ENCODE measurements around the gene NMU.
"Not testable (repeated sequence)": the region's sequence is repeated elsewhere in the genome, so short reads cannot be mapped to it uniquely, and the experiment has no call there.

The NMU gene, protein sequence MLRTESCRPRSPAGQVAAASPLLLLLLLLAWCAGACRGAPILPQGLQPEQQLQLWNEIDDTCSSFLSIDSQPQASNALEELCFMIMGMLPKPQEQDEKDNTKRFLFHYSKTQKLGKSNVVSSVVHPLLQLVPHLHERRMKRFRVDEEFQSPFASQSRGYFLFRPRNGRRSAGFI

DNA sequence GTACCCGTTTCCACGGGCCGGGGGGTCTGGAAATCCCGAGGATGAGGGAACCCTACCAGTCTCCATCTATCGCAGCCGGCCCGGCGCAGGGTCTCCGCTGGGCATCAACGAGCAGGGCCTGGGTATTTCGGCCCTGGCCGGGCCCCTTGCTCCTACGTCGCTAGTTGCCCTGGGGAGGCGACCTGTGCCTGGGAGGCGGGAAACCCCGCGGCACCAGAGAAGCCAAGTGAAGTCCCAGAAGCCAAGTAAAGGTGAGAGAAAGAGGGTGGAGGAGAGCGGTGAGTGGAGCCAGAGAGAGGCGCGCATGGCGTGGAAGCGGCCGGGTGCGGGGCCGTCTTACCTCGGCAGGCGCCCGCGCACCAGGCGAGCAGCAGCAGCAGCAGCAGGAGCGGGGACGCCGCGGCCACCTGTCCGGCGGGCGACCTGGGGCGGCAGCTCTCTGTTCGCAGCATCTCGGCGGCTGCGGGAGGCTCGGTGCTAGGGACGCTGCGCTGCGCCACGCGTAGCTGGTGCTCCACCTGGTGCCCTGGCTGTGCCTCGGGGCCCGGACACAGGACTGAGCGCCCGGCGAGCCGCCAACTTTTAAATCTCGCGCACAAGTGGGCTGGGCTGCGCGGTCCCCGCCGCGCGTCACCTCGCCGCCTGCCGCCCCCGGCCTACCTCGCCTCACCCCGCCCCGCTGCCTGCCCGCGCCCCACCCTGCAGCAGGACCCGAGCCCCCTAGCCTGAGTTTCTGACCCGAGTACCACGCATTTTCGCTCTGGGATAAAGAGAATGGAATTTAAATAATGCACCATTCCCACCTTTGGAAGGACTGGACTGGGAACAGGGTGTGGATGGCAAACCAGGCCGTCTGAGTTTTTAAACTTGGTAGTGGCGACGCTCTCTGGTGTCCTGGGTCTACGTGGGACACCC lies at the start of gene NMU:
Gene NMU (minus strand): TSS at position 558 of the 915 bp plus-strand sequence. CDS start 106 bp downstream, at position 452.
- in situ Hi-C loops (cut with MboI; ENCODE audit: low sequenced_read_pairs): no loop called here

DNA sequence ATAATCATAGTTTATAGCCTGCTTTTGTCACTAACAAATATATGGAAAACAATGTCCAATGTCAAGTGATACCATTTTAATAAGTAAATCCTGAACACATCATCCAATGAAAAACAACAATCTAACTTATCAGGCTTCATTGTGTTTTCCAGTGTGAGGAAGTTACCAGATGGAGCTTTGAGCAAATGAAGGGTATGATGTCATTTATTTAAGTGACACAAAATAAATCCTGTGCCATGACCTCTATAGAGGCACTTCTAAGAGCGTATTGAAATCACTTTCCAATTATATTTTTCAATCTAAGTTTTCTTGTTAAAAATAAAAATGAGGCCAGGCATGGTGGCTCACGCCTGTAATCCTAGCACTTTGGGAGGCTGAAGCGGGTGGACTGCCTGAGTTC lies 48.2 kb upstream of the NMU start:
- in situ Hi-C loops (cut with MboI; ENCODE audit: low sequenced_read_pairs): no loop called here

DNA sequence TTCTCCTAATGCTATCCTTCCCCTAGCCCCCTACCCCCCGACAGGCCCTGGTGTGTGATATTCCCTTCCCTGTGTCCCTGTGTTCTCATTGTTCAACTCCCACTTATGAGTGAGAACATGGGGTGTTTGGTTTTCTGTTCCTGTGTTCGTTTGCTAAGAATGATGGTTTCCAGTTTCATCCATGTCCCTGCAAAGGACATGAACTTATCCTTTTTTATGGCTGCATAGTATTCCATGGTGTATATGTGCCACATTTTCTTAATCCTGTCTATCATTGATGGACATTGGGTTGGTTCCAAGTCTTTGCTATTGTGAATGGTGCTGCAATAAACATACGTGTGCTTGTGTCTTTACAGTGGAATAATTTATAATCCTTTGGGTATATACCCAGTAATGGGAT lies 46.7 kb upstream of the NMU start:
- in situ Hi-C loops (cut with MboI; ENCODE audit: low sequenced_read_pairs): not testable (repeated sequence)

DNA sequence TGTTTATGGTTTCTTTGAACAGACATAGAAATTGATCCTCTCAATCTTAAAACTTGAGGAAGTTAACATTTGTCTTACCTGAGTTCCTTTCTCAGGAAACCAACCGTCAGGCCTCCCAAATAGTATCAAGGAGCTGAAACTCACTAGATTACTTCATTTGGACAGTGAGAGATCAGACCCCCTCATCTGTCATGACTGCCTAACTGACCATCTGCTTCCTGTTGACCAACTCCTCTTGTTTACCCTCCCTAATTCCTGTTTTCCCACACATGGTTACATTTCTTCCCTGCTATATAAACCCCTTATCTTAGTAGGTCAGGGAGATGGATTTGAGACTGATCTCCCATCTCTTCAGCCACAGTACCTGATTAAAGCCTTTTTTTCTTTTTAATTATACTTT lies 46.2 kb upstream of the NMU start:
- in situ Hi-C loops (cut with MboI; ENCODE audit: low sequenced_read_pairs): no loop called here

DNA sequence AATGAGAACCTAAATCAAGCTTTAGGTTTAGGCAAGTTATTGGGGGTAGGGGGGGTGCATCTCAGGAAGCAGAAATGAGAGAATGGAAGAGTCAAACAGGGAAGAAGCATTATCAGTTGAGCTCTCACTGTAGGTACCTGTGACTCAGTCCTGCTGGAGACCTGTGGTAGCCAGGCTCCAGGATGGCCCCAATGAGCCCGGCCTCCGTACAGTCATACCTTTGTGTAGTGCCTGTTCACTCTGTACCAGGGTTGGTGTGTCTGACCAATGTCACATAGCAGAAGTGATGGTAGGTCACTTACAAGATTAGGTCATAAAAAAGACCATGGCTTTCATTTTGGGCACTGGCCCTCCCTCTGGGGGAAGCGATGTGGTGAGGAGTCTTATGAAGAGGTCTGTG lies 45.3 kb upstream of the NMU start:
- in situ Hi-C loops (cut with MboI; ENCODE audit: low sequenced_read_pairs): no loop called here

DNA sequence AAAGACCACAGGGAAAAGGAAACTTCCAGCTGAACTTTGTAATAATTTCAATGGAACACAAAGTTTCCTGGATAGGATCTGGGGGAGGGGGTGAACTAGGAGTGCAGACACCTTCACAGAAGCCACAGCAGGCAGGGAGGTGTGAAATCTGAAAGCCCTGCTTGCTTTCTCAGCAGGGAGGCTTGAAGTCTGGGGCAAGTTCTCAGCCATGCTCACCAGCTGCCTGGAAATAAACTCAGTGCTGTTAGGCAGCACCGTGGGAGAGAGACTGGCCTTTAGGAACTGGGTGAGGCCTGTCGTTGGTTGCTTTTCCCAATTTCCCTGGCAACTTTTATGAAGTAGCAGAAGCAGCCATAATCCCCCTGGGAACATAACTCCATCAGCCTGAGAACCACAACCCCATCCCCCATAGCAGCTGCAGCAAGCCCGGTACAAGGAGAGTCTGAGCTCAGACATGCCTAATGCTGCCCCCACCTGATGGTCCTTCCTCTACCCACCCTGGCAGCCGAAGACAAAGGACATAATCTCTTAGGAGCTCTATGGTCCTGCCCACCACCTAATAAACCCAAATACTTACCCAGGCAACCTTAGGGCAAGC lies 39.2 kb upstream of the NMU start:
- in situ Hi-C loops (cut with MboI; ENCODE audit: low sequenced_read_pairs): no loop called here

DNA sequence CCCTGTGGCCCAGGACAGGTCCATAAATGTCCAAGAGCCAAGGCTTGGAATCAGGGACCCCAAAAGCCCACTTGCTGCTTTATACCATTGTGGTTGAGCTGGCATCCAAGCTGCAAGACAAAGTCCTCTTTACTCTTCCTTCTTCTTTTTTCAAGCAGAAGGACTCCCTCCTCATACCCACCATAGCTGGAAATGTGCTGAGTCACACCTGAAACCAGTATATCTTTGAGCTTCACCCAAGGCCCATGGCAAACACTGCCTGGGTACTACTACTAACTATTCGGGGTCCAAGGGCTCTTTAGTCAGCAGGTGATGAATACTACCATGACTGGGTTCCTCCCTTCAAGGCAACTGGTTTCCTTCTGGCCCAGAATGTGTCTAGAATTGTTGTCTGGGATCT lies 37.3 kb upstream of the NMU start:
- in situ Hi-C loops (cut with MboI; ENCODE audit: low sequenced_read_pairs): no loop called here

DNA sequence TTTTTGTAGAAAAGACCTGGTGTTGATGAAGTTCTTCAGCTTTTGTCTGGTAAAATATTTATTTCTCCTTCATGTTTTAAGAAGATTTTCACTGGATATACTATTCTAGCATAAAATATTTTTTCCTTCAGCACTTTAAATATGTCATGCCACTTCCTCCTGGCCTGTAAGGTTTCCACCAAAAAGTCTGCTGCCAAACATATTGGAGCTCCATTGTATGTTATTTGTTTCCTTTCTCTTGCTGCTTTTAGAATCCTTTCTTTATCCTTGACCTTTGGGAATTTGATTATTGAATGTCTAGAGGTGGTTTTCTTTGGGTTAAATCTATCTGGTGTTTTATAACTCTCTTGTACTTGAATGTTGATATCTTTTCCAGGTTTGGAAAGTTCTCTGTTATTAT lies 35.6 kb upstream of the NMU start:
- in situ Hi-C loops (cut with MboI; ENCODE audit: low sequenced_read_pairs): no loop called here

DNA sequence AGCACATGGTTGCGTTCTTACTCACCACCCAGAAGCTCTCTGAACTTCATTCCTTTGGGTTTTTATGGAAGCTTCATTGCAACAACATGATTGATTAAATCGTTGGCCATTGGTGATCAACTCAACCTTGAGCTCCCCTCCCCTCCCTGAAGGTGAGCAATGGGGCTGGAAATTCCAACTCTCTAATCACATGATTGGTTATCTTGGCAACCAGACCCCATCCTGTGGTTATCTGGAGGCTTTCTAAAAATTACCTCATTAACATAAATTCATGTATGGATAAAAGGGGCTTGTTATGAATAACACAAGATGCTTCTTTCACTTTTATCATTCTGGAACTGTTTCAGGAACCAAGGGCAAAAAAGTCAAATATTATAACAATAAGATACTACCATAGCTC lies 34.6 kb upstream of the NMU start:
- in situ Hi-C loops (cut with MboI; ENCODE audit: low sequenced_read_pairs): no loop called here

DNA sequence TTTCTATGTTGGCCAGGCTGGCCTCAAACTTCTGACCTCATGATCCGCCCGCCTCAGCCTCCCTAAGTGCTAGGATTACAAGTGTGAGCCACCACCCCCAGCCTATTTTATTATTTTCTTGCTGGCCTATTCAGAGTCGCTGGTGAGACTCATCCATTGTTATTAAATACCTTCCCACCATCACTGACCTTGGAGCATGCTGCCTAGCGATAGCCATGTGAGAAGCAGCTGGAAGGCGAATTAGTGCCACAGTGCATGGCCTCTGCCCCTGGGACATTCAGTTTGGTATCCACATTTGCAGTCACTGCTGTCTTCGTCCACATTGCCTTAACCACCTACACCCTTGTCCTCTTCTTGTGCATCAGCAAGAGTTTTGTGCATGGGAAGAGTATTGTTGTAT lies 32.4 kb upstream of the NMU start:
- in situ Hi-C loops (cut with MboI; ENCODE audit: low sequenced_read_pairs): no loop called here

DNA sequence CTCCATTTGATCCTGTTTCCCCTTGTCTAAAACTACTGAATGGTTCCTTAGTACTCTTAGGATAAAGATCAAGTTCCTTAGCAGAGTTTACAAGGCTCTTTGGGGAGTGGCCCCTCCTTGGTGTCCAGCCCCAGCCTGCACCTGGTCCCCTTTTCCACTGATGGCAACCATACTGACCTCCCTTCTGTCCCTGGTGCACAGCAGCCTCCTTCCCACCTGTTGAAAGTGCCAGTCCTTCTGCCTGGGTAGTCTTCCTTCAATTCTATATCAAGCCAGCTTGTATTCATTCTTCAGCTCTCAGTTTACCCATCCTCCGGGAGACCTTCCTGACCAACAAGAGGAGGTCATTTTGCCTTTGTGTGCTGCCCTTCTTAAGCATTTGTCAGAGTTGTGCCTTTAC lies 30.4 kb upstream of the NMU start:
- in situ Hi-C loops (cut with MboI; ENCODE audit: low sequenced_read_pairs): no loop called here

DNA sequence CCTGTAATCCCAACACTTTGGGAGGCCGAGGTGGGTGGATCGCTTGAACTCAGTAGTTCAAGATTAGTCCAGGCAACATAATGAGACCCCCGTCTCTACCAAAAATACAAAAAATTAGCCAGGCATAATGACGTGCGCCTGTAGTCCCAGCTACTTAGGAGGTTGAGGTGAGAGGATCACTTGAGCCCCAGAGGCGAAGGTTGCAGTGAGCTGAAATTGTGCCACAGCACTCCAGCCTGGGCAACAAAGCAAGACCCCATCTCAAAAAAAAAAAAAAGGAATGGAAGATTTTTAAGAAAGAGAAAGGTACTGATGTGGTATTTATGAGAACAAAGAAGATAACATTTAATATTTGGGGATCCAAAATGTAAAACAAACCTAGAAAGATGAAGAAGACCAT lies 27.0 kb upstream of the NMU start:
- in situ Hi-C loops (cut with MboI; ENCODE audit: low sequenced_read_pairs): no loop called here

DNA sequence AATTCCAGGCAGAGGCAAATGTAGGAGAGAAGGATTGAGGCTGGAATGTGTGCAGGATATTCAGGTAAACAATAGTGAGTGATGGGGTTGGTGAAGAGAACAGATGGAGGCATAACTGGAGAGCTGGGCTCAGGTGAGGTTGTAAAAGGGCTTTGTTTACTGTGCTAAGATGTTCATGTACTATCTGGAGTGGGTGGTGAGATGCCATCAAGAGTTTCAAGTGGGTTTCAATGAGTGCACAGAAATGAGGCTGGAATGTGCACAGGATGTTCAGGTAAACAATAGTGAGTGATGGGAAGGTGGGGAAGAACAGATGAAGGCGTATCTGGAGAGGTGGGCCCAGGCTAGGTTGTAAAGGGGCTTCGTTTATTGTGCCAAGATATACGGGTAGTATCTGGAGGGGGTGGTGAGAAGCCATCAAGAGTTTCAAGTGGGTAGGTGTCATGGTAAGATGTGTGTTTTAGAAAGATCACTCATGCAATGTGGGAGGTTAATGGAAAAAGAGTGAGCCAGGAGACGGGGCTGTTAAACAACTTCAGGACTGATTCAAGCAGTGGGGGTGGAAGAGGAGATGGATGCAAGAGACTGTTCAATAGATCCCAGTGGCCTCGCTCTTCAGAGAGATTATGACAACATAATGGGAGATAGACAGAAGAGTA lies 25.4 kb upstream of the NMU start:
- in situ Hi-C loops (cut with MboI; ENCODE audit: low sequenced_read_pairs): no loop called here

DNA sequence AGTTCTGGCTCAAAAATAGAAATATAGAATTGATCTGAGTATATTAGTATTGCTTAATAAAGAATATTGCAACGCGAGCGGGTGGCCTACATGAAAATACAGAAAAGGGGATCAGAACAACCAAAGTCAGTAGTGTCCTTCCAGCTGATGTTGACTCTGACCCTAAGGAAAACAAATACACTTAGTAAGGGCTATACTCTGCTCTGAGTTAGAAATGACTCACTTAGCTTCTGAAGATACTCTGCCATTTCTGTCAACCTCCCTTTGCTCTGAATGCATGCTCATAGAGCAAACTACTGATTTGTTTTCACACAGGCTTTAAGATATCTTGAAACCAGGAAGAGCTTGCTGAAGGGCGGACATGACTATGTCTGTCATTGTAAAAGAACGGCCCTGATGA lies 22.6 kb upstream of the NMU start:
- in situ Hi-C loops (cut with MboI; ENCODE audit: low sequenced_read_pairs): no loop called here

DNA sequence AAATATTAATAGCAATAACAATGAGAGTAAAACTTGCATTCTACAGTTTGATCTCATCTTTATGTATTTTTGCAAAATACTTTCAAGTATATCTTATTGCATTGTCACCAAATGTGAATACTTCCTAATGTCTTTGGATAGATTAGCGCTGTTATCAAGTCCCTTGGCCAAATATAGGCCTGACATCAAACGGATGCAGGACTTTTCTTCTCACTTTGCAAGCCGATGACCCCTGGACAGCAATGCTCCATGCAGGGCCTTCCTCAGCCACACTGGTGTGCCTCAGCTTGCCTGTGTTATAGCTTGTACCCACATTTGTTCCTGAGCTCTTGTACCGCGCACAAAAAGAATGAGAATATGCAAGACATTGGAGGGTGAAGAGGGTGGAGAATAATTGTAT lies 18.0 kb upstream of the NMU start:
- in situ Hi-C loops (cut with MboI; ENCODE audit: low sequenced_read_pairs): no loop called here

DNA sequence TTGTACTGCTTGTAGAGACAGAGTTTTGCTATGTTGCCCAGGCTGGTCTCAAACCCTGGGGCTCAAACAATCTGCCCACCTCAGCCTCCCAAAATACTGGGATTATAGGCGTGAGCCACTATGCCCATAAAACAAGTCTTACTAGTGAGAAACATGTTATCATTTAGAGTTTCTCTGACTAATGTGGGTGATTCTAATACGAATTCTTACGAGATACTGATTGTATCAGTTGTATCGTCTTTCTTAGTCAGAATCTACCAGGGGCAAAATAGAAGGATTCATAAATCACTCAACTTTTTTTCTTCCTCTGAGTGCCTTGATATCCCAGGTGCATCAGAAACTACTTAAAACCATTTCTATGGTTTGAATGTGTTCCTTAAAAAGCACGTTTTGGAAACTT lies 14.4 kb upstream of the NMU start:
- in situ Hi-C loops (cut with MboI; ENCODE audit: low sequenced_read_pairs): no loop called here

DNA sequence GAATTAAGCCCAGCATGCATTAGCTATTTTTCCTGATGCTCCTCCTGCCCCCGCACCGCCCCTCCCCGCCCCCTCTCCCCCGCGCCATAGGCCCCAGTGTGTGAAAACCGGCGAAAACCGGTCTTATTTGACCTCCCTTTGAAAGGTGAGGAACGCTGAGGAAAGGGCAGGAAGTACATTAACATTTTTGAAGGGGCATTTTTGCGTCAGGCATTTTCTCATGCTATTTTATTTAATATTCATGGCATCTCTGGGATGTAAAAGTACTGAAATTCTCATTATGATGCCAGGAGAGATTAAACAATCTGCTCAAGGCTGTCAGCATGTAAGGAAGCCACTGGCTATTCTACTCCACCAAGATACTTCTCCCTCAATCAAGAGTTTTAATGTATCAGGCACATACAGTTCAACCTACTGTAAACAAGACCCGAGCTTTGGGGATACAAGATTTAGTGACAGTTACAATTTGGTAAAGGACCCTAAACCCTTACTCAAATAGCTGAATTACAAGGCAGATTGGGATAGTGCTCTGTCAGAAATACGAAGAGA lies 1.2 kb upstream of the NMU start:
- in situ Hi-C loops (cut with MboI; ENCODE audit: low sequenced_read_pairs): no loop called here

DNA sequence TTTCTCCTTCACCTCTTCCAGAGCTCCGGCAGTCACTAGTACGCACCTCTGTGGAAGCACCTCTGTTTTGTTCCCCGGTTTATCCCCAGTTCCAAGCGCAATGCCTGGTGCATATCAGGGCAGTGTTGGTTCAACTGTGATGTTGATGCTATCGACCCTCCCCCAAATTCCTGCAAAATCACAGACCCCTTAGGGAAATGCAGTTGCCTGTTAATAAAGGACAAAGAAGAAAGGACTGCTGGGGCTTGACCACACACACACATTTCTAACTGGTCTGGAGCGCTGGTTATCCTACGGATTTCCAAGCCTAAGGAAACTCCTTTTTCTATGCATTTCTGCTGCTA lies 530 bp upstream of the NMU start:
- in situ Hi-C loops (cut with MboI; ENCODE audit: low sequenced_read_pairs): no loop called here

DNA sequence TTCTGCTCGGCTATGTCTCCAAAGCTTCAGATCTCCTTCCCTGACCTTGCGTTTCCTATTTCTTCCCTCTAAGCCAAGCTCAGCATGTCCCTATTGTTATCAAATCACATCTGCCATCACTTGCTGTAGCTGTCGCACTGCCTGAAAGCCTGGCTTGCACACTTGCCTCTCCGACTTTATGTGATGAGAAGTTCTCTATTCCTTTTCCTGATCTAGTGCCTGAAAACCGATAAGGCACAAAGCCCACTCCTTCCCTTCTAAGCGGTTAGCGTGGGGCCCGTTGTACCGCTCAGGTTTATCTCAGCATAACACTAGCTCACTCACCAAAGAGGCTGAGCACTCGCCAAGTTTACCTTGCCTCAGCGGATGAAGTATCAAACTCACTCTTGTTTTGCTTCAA lies 816 bp downstream of the NMU start:
- in situ Hi-C loops (cut with MboI; ENCODE audit: low sequenced_read_pairs): no loop called here

DNA sequence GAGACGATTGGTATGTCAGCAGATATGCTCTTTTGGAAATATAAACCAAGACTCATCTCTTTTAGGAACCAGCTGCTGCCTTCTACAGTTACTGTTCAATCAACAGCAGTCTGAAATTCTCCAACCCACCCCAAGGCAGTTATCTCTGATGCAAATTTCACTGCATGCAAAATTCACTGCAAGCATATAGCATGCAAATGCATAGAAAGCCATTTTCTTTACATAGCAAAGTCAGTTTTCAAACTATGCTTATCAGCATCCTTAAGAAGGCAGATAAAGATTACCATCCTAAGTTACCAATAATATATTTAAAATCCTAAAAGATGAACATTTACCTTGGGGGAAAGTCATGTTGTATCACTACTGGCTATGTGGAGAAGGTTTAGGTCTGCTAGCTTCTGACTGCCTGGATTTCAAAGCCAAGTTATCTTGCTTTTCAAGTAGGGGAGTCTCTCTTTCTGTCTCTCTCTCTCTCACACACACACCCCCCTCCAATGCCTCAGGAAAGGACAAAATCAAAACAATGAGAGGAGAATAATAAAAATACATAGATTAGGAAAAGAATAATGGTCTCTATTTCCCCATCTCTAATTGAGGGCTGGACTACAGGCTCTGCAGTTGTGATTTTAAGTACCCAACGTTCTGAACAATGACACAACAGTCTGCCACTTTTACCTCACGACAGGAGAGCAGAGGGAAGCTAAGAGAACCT lies 1.5 kb downstream of the NMU start:
- in situ Hi-C loops (cut with MboI; ENCODE audit: low sequenced_read_pairs): no loop called here

DNA sequence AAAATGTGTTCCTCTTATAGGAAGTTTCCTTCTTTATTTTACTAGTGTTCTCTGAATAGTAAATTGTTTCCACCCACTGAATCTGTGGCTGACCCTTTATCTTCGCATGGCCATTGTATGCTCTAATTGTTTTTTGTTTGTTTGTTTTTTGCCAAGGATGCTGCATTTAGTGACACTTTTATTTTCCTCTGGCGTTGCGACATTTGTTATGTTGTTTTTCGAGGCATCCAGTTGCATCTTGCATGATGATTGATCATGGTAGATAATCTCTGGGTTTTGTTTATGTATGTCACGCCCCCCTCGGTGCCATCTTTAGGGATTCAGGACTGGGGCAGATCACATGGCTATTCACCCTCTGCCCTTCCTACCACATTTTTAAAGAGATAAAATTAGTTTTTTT lies 2.2 kb downstream of the NMU start:
- in situ Hi-C loops (cut with MboI; ENCODE audit: low sequenced_read_pairs): no loop called here
